ENCODE data around the gene SASH3. TPM values are rescaled to one million over a fixed set of nuclear protein-coding genes. Genes with fewer than 3 reads are reported as not detected.

SASH3 gene
- polyA plus RNA-seq: 1 to 10 TPM; 2.1 to 2.8 TPM

GRCh38 chrX:129779747-129780146 lies at the start of gene SASH3:
SASH3 (plus strand) TSS chrX:129779949; CDS start chrX:129780098, 149 bp downstream.
- 77 to 81% methylated on average over 13 of the region's 13 CpGs for WGBS, 2 donors
- Histone ChIP-seq H3K27me3 (ENCODE audit: control insufficient read depth in 1 of 2, insufficient read depth in 2 of 2, low read length in 2 of 2) (peaks cover 0 to 2% of the 10 kb centered on the region in 2 donors), H3K9me3 (ENCODE audit: control insufficient read depth in 2 of 2, insufficient read depth in 1 of 2, low read depth in 1 of 2, low read length in 1 of 2) (no peaks in the 10 kb centered on the region), H3K36me3 (ENCODE audit: control insufficient read depth in 2 of 2, insufficient read depth in 2 of 2, low read length in 1 of 2) (no peaks in the 10 kb centered on the region), H3K27ac (ENCODE audit: low read depth in 2 of 2, low read length in 1 of 2) (peak within 1 kb of the TSS; percentile 54 to 63), H3K4me1 (ENCODE audit: control insufficient read depth in 2 of 2, insufficient read depth in 2 of 2, low read length in 1 of 2) (no peaks in the 10 kb centered on the region), H3K4me3 (ENCODE audit: low read depth in 1 of 2, low read length in 2 of 2) (peak within 1 kb of the TSS; percentile 0 to 30)

- Histone ChIP-seq H3K4me1 (ENCODE audit: control insufficient read depth in 2 of 2, insufficient read depth in 2 of 2, low read length in 1 of 2) (no peaks in the 10 kb centered on the region), H3K36me3 (ENCODE audit: control insufficient read depth in 2 of 2, insufficient read depth in 2 of 2, low read length in 1 of 2) (no peaks in the 10 kb centered on the region), H3K9me3 (ENCODE audit: control insufficient read depth in 2 of 2, insufficient read depth in 1 of 2, low read depth in 1 of 2, low read length in 1 of 2) (no peaks in the 10 kb centered on the region), H3K4me3 (ENCODE audit: low read depth in 1 of 2, low read length in 2 of 2) (no peak overlapping the region), H3K27ac (ENCODE audit: low read depth in 2 of 2, low read length in 1 of 2) (no peak overlapping the region), H3K27me3 (ENCODE audit: control insufficient read depth in 1 of 2, insufficient read depth in 2 of 2, low read length in 2 of 2) (no peaks in the 10 kb centered on the region)
- 63 to 74% methylated on average over 2 of the region's 2 CpGs for WGBS, 2 donors
Observed at GRCh38 chrX:129731228-129731627, 48.5 kb upstream of the SASH3 start.

- no peak overlapping the region for H3K4me3 ChIP-seq (ENCODE audit: low read depth in 1 of 2, low read length in 2 of 2)
- 69 to 98% methylated on average over 2 of the region's 2 CpGs for WGBS, 2 donors
Observed at GRCh38 chrX:129732857-129733256, 46.9 kb upstream of the SASH3 start.

GRCh38 chrX:129733335-129733734 lies 46.4 kb upstream of the SASH3 start:
- WGBS, 2 donors: 71 to 88% methylated on average over 4 of the region's 4 CpGs

More at GRCh38 chrX:129732857-129733256, 46.9 kb upstream of the SASH3 start:
- H3K9me3 ChIP-seq (ENCODE audit: control insufficient read depth in 2 of 2, insufficient read depth in 1 of 2, low read depth in 1 of 2, low read length in 1 of 2): no peaks in the 10 kb centered on the region
- H3K27me3 ChIP-seq (ENCODE audit: control insufficient read depth in 1 of 2, insufficient read depth in 2 of 2, low read length in 2 of 2): no peaks in the 10 kb centered on the region
- H3K36me3 ChIP-seq (ENCODE audit: control insufficient read depth in 2 of 2, insufficient read depth in 2 of 2, low read length in 1 of 2): no peaks in the 10 kb centered on the region
- no peaks in the 10 kb centered on the region for H3K4me1 ChIP-seq (ENCODE audit: control insufficient read depth in 2 of 2, insufficient read depth in 2 of 2, low read length in 1 of 2)
- H3K27ac ChIP-seq (ENCODE audit: low read depth in 2 of 2, low read length in 1 of 2): no peak overlapping the region

GRCh38 chrX:129736491-129736890 lies 43.3 kb upstream of the SASH3 start:
- WGBS, 2 donors: 46 to 72% methylated on average over 6 of the region's 6 CpGs
- H3K9me3 ChIP-seq (ENCODE audit: control insufficient read depth in 2 of 2, insufficient read depth in 1 of 2, low read depth in 1 of 2, low read length in 1 of 2): no peaks in the 10 kb centered on the region
- no peak overlapping the region for H3K27ac ChIP-seq (ENCODE audit: low read depth in 2 of 2, low read length in 1 of 2)
- no peak overlapping the region for H3K4me3 ChIP-seq (ENCODE audit: low read depth in 1 of 2, low read length in 2 of 2)
- no peaks in the 10 kb centered on the region for H3K36me3 ChIP-seq (ENCODE audit: control insufficient read depth in 2 of 2, insufficient read depth in 2 of 2, low read length in 1 of 2)
- no peaks in the 10 kb centered on the region for H3K4me1 ChIP-seq (ENCODE audit: control insufficient read depth in 2 of 2, insufficient read depth in 2 of 2, low read length in 1 of 2)
- H3K27me3 ChIP-seq (ENCODE audit: control insufficient read depth in 1 of 2, insufficient read depth in 2 of 2, low read length in 2 of 2): no peaks in the 10 kb centered on the region

More at GRCh38 chrX:129733335-129733734, 46.4 kb upstream of the SASH3 start:
- no peaks in the 10 kb centered on the region for H3K4me1 ChIP-seq (ENCODE audit: control insufficient read depth in 2 of 2, insufficient read depth in 2 of 2, low read length in 1 of 2)
- H3K27ac ChIP-seq (ENCODE audit: low read depth in 2 of 2, low read length in 1 of 2): no peak overlapping the region
- no peak overlapping the region for H3K4me3 ChIP-seq (ENCODE audit: low read depth in 1 of 2, low read length in 2 of 2)
- H3K36me3 ChIP-seq (ENCODE audit: control insufficient read depth in 2 of 2, insufficient read depth in 2 of 2, low read length in 1 of 2): no peaks in the 10 kb centered on the region
- H3K9me3 ChIP-seq (ENCODE audit: control insufficient read depth in 2 of 2, insufficient read depth in 1 of 2, low read depth in 1 of 2, low read length in 1 of 2): no peaks in the 10 kb centered on the region
- H3K27me3 ChIP-seq (ENCODE audit: control insufficient read depth in 1 of 2, insufficient read depth in 2 of 2, low read length in 2 of 2): no peaks in the 10 kb centered on the region

GRCh38 chrX:129737916-129738315 lies 41.8 kb upstream of the SASH3 start:
- Histone ChIP-seq H3K4me1 (ENCODE audit: control insufficient read depth in 2 of 2, insufficient read depth in 2 of 2, low read length in 1 of 2) (no peaks in the 10 kb centered on the region), H3K27ac (ENCODE audit: low read depth in 2 of 2, low read length in 1 of 2) (peak overlapping the region; percentile 5 to 45)
- 52 to 60% methylated on average over 5 of the region's 5 CpGs for WGBS, 2 donors

GRCh38 chrX:129738466-129739308 lies 41.1 kb upstream of the SASH3 start, which contains the start of gene XPNPEP2:
XPNPEP2 (plus strand) TSS chrX:129738979; CDS start chrX:129739214, 235 bp downstream.
- no peaks in the 10 kb centered on the region for H3K27me3 ChIP-seq (ENCODE audit: control insufficient read depth in 1 of 2, insufficient read depth in 2 of 2, low read length in 2 of 2)
- 41 to 51% methylated on average over 13 of the region's 13 CpGs for WGBS, 2 donors
- H3K4me3 ChIP-seq (ENCODE audit: low read depth in 1 of 2, low read length in 2 of 2): no peak within 1 kb of the TSS
- peak within 1 kb of the TSS; percentile 33 to 45 for H3K27ac ChIP-seq (ENCODE audit: low read depth in 2 of 2, low read length in 1 of 2)
- no peaks in the 10 kb centered on the region for H3K36me3 ChIP-seq (ENCODE audit: control insufficient read depth in 2 of 2, insufficient read depth in 2 of 2, low read length in 1 of 2)
- H3K4me1 ChIP-seq (ENCODE audit: control insufficient read depth in 2 of 2, insufficient read depth in 2 of 2, low read length in 1 of 2): no peaks in the 10 kb centered on the region
- no peaks in the 10 kb centered on the region for H3K9me3 ChIP-seq (ENCODE audit: control insufficient read depth in 2 of 2, insufficient read depth in 1 of 2, low read depth in 1 of 2, low read length in 1 of 2)

More at GRCh38 chrX:129737916-129738315, 41.8 kb upstream of the SASH3 start:
- Histone ChIP-seq H3K4me3 (ENCODE audit: low read depth in 1 of 2, low read length in 2 of 2) (no peak overlapping the region), H3K27me3 (ENCODE audit: control insufficient read depth in 1 of 2, insufficient read depth in 2 of 2, low read length in 2 of 2) (no peaks in the 10 kb centered on the region), H3K36me3 (ENCODE audit: control insufficient read depth in 2 of 2, insufficient read depth in 2 of 2, low read length in 1 of 2) (no peaks in the 10 kb centered on the region), H3K9me3 (ENCODE audit: control insufficient read depth in 2 of 2, insufficient read depth in 1 of 2, low read depth in 1 of 2, low read length in 1 of 2) (no peaks in the 10 kb centered on the region)

- no peak overlapping the region for H3K27ac ChIP-seq (ENCODE audit: low read depth in 2 of 2, low read length in 1 of 2)
- H3K27me3 ChIP-seq (ENCODE audit: control insufficient read depth in 1 of 2, insufficient read depth in 2 of 2, low read length in 2 of 2): no peaks in the 10 kb centered on the region
- no peaks in the 10 kb centered on the region for H3K9me3 ChIP-seq (ENCODE audit: control insufficient read depth in 2 of 2, insufficient read depth in 1 of 2, low read depth in 1 of 2, low read length in 1 of 2)
- H3K4me1 ChIP-seq (ENCODE audit: control insufficient read depth in 2 of 2, insufficient read depth in 2 of 2, low read length in 1 of 2): no peaks in the 10 kb centered on the region
- H3K36me3 ChIP-seq (ENCODE audit: control insufficient read depth in 2 of 2, insufficient read depth in 2 of 2, low read length in 1 of 2): no peaks in the 10 kb centered on the region
- no peak overlapping the region for H3K4me3 ChIP-seq (ENCODE audit: low read depth in 1 of 2, low read length in 2 of 2)
- WGBS, 2 donors: 78 to 82% methylated on average over 4 of the region's 4 CpGs
Observed at GRCh38 chrX:129739578-129739977, 40.2 kb upstream of the SASH3 start.

- WGBS, 2 donors: 58 to 59% methylated on average over 17 to 19 of the region's 21 CpGs
- no peaks in the 10 kb centered on the region for H3K9me3 ChIP-seq (ENCODE audit: control insufficient read depth in 2 of 2, insufficient read depth in 1 of 2, low read depth in 1 of 2, low read length in 1 of 2)
- H3K4me1 ChIP-seq (ENCODE audit: control insufficient read depth in 2 of 2, insufficient read depth in 2 of 2, low read length in 1 of 2): no peaks in the 10 kb centered on the region
- no peak overlapping the region for H3K4me3 ChIP-seq (ENCODE audit: low read depth in 1 of 2, low read length in 2 of 2)
- H3K27ac ChIP-seq (ENCODE audit: low read depth in 2 of 2, low read length in 1 of 2): no peak overlapping the region
- peaks cover 0 to 11% of the 10 kb centered on the region in 2 donors for H3K27me3 ChIP-seq (ENCODE audit: control insufficient read depth in 1 of 2, insufficient read depth in 2 of 2, low read length in 2 of 2)
- H3K36me3 ChIP-seq (ENCODE audit: control insufficient read depth in 2 of 2, insufficient read depth in 2 of 2, low read length in 1 of 2): no peaks in the 10 kb centered on the region
Observed at GRCh38 chrX:129741880-129742758, 37.6 kb upstream of the SASH3 start.

Data from esophagus (tissue), 2 donors.